Transverse colon (tissue), 3 donors: ENCODE results near the gene RTN4.

Experiments
- POLR2A ChIP-seq: fragments of 450-650 bp; IDR thresholded peaks from one replicate; pipeline ENCODE4 v1.6.1; 2016; ENCODE audit warnings: antibody characterized with exemption, mild to moderate bottlenecking, moderate library complexity
- TF ChIP-seq, protein P1 (sequence below), 5 experiments: fragments of 200-600 bp in 3 of 5; fragments of 450-650 bp in 2 of 5; sonication (generic) in 3 of 5; IDR thresholded peaks; 1 replicate in 2 of 5; 2 replicates in 3 of 5; pipeline ENCODE4 v1.5.1; 2016 to 2017; ENCODE audit warnings: antibody characterized with exemption in 5 of 5, inconsistent platforms in 3 of 5, mild to moderate bottlenecking in 2 of 5, moderate library complexity in 1 of 5

DNA sequence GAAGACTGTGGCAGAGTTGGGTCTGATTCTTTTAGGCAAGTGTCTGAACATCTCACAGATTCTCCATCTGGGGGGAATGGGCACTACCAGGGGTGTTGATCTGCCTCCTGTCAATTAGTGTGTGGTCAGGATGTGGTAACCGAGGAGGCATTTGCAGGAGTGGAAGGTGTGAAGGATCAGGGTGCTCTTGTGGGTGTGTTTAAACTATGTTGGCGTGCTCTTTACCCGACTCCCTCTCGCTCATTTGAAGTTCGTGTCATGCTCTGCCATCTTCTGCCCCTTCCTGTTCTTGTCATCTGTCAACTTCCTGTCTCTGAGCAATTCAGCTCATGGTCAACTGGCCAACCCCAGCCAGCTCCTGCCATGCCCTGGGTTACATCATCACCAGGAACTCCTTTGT is 107.9 kb downstream of the RTN4 start:
- TF ChIP-seq, protein P1, sequence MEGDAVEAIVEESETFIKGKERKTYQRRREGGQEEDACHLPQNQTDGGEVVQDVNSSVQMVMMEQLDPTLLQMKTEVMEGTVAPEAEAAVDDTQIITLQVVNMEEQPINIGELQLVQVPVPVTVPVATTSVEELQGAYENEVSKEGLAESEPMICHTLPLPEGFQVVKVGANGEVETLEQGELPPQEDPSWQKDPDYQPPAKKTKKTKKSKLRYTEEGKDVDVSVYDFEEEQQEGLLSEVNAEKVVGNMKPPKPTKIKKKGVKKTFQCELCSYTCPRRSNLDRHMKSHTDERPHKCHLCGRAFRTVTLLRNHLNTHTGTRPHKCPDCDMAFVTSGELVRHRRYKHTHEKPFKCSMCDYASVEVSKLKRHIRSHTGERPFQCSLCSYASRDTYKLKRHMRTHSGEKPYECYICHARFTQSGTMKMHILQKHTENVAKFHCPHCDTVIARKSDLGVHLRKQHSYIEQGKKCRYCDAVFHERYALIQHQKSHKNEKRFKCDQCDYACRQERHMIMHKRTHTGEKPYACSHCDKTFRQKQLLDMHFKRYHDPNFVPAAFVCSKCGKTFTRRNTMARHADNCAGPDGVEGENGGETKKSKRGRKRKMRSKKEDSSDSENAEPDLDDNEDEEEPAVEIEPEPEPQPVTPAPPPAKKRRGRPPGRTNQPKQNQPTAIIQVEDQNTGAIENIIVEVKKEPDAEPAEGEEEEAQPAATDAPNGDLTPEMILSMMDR (IDR thresholded peaks at IDR 0.05) = no peak
- TF ChIP-seq POLR2A = no peak
